HG03575 (cell line): Measurements from ENCODE around the gene HSPA12B.

ENCODE experiments used
- ATAC-seq: cut with Tn5 transposase; IDR thresholded peaks from one replicate; pipeline ENCODE4 v1.9.1; 2021; ENCODE audit not compliant: unreplicated experiment, insufficient number of reproducible peaks, low FRiP score; ENCODE audit errors: extremely low read depth

The HSPA12B gene

GRCh38 chr20:3702611-3703391 lies 29.7 kb upstream of the HSPA12B start:
- no peak for ATAC-seq

- no peak for ATAC-seq
Observed at GRCh38 chr20:3704087-3704486, 28.4 kb upstream of the HSPA12B start.

- ATAC-seq, result no peak
Observed at GRCh38 chr20:3705491-3705969, 27.0 kb upstream of the HSPA12B start.

GRCh38 chr20:3705970-3706739 lies 26.3 kb upstream of the HSPA12B start:
- no peak for ATAC-seq

GRCh38 chr20:3706774-3707507 lies 25.5 kb upstream of the HSPA12B start:
- no peak for ATAC-seq

- ATAC-seq, result no peak
Observed at GRCh38 chr20:3707508-3707899, 25.0 kb upstream of the HSPA12B start.

GRCh38 chr20:3710011-3710466 lies 22.4 kb upstream of the HSPA12B start:
- no peak for ATAC-seq

- no peak for ATAC-seq
Observed at GRCh38 chr20:3710703-3711483, 21.6 kb upstream of the HSPA12B start.

GRCh38 chr20:3711484-3711941 lies 21.0 kb upstream of the HSPA12B start:
- no peak for ATAC-seq

- ATAC-seq, result no peak
Observed at GRCh38 chr20:3712279-3712873, 20.1 kb upstream of the HSPA12B start, which contains the start of gene SIGLEC1. TSS of gene SIGLEC1 (minus strand) at chr20:3712600. CDS start at chr20:3707128, 5,472 bp downstream.

GRCh38 chr20:3714092-3714491 lies 18.4 kb upstream of the HSPA12B start:
- ATAC-seq, result no peak

- ATAC-seq, result no peak
Observed at GRCh38 chr20:3716195-3716834, 16.2 kb upstream of the HSPA12B start.

GRCh38 chr20:3719046-3719445 lies 13.4 kb upstream of the HSPA12B start:
- ATAC-seq, result no peak

- ATAC-seq, result no peak
Observed at GRCh38 chr20:3720068-3720467, 12.4 kb upstream of the HSPA12B start.

- ATAC-seq, result no peak
Observed at GRCh38 chr20:3720626-3721025, 11.9 kb upstream of the HSPA12B start.

- ATAC-seq, result no peak
Observed at GRCh38 chr20:3721912-3722311, 10.6 kb upstream of the HSPA12B start.

GRCh38 chr20:3723284-3723683 lies 9.2 kb upstream of the HSPA12B start:
- ATAC-seq, result no peak

GRCh38 chr20:3724356-3724755 lies 8.1 kb upstream of the HSPA12B start:
- ATAC-seq, result no peak
